GM12892 (cell line): ENCODE results near the gene MSRB1.

Experiments
- POLR2A ChIP-seq: IDR thresholded peaks from 2 replicates; pipeline ENCODE4 v1.6.1; 2011; ENCODE audit warnings: low read depth, low read length, control low read depth
- POLR2AphosphoS5 ChIP-seq: IDR thresholded peaks from 2 replicates; pipeline ENCODE4 v1.6.1; 2011; ENCODE audit warnings: low read depth, low read length, control low read depth

DNA sequence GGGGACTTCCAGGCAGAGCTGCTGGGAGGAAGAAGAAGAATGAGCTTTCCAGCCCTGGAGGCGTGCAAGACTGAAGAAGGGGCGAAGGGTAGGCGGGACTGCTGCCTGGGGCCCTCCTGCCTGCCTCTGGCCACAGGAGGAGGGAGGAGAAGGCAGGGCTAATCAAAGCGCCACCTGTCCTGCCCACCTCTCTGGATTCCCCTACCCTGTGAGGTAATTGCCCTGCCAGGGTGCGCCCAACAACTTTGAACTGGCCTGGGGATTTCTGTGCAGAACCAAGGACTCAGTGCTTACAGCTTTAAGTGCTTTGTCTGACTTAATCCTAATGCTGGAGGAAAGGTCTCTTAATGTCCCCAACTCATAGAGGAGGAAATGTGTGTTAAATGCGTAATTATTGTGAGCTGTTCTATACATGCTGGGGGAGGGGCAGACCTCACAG lies 38.4 kb upstream of the MSRB1 start, which contains the start of gene NOXO1:
- no peak for TF ChIP-seq POLR2AphosphoS5
- no peak for TF ChIP-seq POLR2A
